KMS-11 (cell line): Measurements from ENCODE around the gene ABAT.
"Not testable (repeated sequence)": the region's sequence is repeated elsewhere in the genome, so short reads cannot be mapped to it uniquely, and the experiment has no call there.

Experiments used
- H2AFZ ChIP-seq: fragments of 200-600 bp; sonication (generic); 2 replicates; pipeline ENCODE4 v1.6.1; 2016; ENCODE audit warnings: antibody characterized with exemption, mixed run types, low read depth
- H3K27ac ChIP-seq: fragments of 200-600 bp; sonication (generic); 2 replicates; pipeline ENCODE4 v1.6.1; 2016; ENCODE audit warnings: mild to moderate bottlenecking, mixed run types
- H3K27me3 ChIP-seq: fragments of 200-600 bp; sonication (generic); 2 replicates; pipeline ENCODE4 v1.6.1; 2017; ENCODE audit warnings: mild to moderate bottlenecking, low read depth, mixed run types, moderate library complexity; ENCODE audit not compliant: insufficient read depth
- H3K36me3 ChIP-seq: fragments of 200-600 bp; sonication (generic); 2 replicates; pipeline ENCODE4 v1.6.1; 2017; ENCODE audit warnings: mild to moderate bottlenecking, mixed run types; ENCODE audit not compliant: insufficient read depth
- H3K4me1 ChIP-seq: fragments of 200-600 bp; sonication (generic); 2 replicates; pipeline ENCODE4 v1.6.1; 2016; ENCODE audit warnings: mild to moderate bottlenecking, low read depth, mixed run types; ENCODE audit not compliant: poor library complexity, severe bottlenecking
- H3K4me2 ChIP-seq: fragments of 200-600 bp; sonication (generic); 2 replicates; pipeline ENCODE4 v1.7.0; 2016; ENCODE audit warnings: mild to moderate bottlenecking, mixed run types
- H3K4me3 ChIP-seq: fragments of 200-600 bp; sonication (generic); IDR thresholded peaks from 2 replicates; pipeline ENCODE4 v1.6.1; 2017; ENCODE audit warnings: low read depth, low read length, mixed read lengths; ENCODE audit not compliant: insufficient read depth
- H3K79me2 ChIP-seq: fragments of 200-600 bp; sonication (generic); 2 replicates; pipeline ENCODE4 v1.6.1; 2016; ENCODE audit warnings: low read depth, mixed run types; ENCODE audit not compliant: insufficient read depth
- H3K9ac ChIP-seq: fragments of 200-600 bp; sonication (generic); 2 replicates; pipeline ENCODE4 v1.6.1; 2016; ENCODE audit warnings: mild to moderate bottlenecking, mixed run types
- H4K20me1 ChIP-seq: fragments of 200-600 bp; sonication (generic); 2 replicates; pipeline ENCODE4 v1.6.1; 2016; ENCODE audit warnings: mild to moderate bottlenecking, mixed run types; ENCODE audit not compliant: insufficient read depth
- TF ChIP-seq, protein P1 (sequence below): fragments of 200-600 bp; sonication (generic); conservative IDR thresholded peaks from 2 replicates; pipeline ENCODE4 v1.6.1; 2017; ENCODE audit warnings: low read depth, mild to moderate bottlenecking, antibody characterized with exemption, low read length, moderate library complexity, mixed read lengths

Gene ABAT

DNA sequence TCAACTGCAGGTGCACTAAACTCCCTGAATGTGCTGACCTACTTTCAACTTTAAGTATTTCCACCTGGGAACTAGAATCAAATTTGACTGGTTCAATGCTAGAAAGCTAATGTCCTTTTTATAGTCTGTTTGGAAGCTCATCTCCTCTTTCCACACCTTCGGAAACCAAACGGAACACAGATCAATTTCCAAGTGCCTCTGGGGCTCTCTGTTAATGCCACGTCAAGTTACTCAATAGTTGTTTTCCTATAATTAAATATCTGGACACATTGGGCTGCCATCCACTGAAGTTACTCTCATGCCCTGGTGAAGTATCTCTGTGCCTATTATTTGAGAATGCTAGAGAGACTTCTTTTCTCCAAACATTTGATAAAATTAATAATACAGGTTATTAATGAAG, 29.7 kb downstream of the ABAT start:
- Histone ChIP-seq H3K27me3 (no peaks in the 10 kb centered on the region), H2AFZ (no peak overlapping the region), H3K36me3 (no peaks in the 10 kb centered on the region), H3K4me1 (peaks cover 5% of the 10 kb centered on the region), H3K9ac (no peak overlapping the region), H3K4me2 (no peak overlapping the region), H4K20me1 (no peaks in the 10 kb centered on the region), H3K27ac (no peak overlapping the region), H3K4me3 (no peak overlapping the region), H3K79me2 (no peaks in the 10 kb centered on the region)
- TF ChIP-seq, protein P1, sequence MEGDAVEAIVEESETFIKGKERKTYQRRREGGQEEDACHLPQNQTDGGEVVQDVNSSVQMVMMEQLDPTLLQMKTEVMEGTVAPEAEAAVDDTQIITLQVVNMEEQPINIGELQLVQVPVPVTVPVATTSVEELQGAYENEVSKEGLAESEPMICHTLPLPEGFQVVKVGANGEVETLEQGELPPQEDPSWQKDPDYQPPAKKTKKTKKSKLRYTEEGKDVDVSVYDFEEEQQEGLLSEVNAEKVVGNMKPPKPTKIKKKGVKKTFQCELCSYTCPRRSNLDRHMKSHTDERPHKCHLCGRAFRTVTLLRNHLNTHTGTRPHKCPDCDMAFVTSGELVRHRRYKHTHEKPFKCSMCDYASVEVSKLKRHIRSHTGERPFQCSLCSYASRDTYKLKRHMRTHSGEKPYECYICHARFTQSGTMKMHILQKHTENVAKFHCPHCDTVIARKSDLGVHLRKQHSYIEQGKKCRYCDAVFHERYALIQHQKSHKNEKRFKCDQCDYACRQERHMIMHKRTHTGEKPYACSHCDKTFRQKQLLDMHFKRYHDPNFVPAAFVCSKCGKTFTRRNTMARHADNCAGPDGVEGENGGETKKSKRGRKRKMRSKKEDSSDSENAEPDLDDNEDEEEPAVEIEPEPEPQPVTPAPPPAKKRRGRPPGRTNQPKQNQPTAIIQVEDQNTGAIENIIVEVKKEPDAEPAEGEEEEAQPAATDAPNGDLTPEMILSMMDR, result no peak

DNA sequence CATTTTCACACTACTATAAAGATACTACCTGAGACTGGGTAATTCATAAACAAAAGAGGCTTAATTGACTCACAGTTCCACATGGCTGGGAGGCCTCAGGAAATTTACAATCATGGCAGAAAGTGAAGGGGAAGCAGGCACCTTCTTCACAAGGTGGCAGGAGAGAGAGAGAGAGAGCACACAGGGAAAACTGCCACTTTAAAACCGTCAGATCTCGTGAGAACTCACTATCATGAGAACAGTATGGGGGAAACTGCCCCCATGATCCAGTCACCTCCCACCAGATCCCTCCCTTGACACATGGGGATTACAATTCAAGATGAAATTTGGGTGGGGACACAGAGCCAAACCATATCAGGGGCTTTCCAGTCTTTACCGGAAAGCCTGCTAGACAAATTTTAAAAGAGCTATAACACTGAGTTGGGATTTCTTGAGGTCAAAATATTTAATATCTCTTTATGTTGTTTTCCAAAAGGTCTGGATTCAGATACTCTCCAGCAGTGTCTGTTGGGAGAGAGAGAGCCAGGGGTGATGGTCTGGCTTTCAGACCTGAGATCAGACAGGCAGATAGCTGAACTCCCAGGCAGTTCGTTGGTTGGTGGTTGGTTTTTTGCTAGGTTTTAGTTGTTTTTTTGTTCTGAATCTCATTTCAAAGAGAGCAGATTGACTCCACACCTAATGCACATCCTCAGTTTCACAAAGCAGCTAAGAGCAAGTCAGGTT, 30.8 kb downstream of the ABAT start:
- H3K36me3 ChIP-seq, H4K20me1 ChIP-seq, H3K4me1 ChIP-seq, H3K27ac ChIP-seq, H2AFZ ChIP-seq, H3K27me3 ChIP-seq, H3K4me2 ChIP-seq, H3K4me3 ChIP-seq, H3K9ac ChIP-seq, H3K79me2 ChIP-seq: not testable (repeated sequence)

DNA sequence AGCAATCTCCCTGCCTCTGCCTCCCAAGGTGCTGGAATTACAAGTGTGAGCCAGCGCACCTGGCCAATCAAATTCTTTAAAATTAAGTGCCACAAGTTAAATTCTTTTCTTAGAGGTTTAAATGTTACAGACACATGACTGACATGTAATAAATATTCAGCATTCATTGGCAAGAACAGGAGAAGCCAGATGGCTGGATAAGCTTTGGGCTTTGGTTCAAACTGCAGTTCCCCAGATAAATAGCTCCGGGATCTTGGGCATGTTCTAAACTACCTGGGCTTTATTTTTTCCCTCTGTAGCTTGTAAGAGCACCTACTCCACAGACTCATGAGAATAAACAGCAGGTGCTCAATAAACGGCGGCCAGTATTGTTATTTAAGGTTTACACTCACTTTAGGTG, 34.1 kb downstream of the ABAT start:
- H3K9ac ChIP-seq, result no peak overlapping the region
- H3K4me1 ChIP-seq, result peaks cover 5% of the 10 kb centered on the region
- H3K27ac ChIP-seq, result no peak overlapping the region
- H3K36me3 ChIP-seq, result no peaks in the 10 kb centered on the region
- TF ChIP-seq, protein P1, result no peak
- no peak overlapping the region for H3K4me2 ChIP-seq
- no peaks in the 10 kb centered on the region for H3K79me2 ChIP-seq
- no peaks in the 10 kb centered on the region for H3K27me3 ChIP-seq
- H2AFZ ChIP-seq, result no peak overlapping the region
- H4K20me1 ChIP-seq, result no peaks in the 10 kb centered on the region
- no peak overlapping the region for H3K4me3 ChIP-seq

DNA sequence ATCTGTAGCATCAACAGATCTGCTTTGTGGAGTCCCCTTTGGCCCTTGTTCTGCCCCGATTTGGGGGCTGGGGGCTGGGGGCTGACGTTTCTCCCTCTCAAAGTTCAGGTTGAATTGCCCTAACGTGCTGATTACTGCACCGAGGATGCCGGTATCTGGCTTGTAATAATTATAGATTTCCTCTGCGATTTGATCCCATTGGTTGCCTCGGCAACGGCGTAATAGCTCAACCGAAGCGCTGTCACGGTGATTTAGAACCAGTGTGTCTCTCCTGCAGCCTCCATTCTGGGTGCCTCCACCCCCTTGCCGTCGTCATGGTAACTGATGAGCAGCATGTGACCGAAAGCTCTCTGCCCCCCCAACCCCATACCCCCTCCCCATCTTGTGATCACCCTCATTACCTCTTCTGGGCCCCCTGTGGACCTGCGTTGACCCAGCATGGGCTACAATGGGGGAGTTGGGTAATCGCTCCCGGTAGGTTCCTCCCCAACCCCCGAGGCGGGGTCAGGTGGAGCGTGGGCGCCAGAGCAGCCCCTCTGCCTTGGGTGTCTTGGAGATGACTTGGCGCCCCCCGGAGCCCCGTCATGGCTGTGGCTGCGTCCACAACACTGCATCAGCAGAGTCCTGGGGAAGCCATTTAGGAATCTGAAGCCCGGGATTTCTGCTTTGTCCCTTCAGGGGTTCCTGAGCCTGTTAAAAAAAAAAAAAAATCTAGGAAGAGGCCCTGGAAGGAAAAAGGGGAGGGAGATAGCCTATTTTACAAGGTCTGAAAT, 38.4 kb downstream of the ABAT start:
- Histone ChIP-seq H3K4me1 (no peaks in the 10 kb centered on the region), H3K27ac (no peak overlapping the region), H3K9ac (no peak overlapping the region), H3K79me2 (no peaks in the 10 kb centered on the region), H3K36me3 (no peaks in the 10 kb centered on the region), H3K27me3 (no peaks in the 10 kb centered on the region), H3K4me2 (no peak overlapping the region), H2AFZ (no peak overlapping the region), H4K20me1 (no peaks in the 10 kb centered on the region), H3K4me3 (no peak overlapping the region)
- TF ChIP-seq, protein P1, result no peak
